Neural progenitor cell (in vitro differentiated cells): ENCODE results near the gene ITGA5.

Experiments used
- EZH2 ChIP-seq: fragments of 200-600 bp; sonication (generic); IDR thresholded peaks from 2 replicates; pipeline ENCODE4 v1.6.1; 2017; ENCODE audit warnings: antibody characterized with exemption, mild to moderate bottlenecking, moderate library complexity
- EZH2phosphoT487 ChIP-seq: fragments of 200-600 bp; sonication (generic); IDR thresholded peaks from 2 replicates; pipeline ENCODE4 v1.6.1; 2017; ENCODE audit warnings: antibody characterized with exemption
- TF ChIP-seq, protein P1 (sequence below): fragments of 200-600 bp; sonication (generic); IDR thresholded peaks from 2 replicates; pipeline ENCODE4 v1.5.1; 2017; ENCODE audit warnings: antibody characterized with exemption, mild to moderate bottlenecking

DNA sequence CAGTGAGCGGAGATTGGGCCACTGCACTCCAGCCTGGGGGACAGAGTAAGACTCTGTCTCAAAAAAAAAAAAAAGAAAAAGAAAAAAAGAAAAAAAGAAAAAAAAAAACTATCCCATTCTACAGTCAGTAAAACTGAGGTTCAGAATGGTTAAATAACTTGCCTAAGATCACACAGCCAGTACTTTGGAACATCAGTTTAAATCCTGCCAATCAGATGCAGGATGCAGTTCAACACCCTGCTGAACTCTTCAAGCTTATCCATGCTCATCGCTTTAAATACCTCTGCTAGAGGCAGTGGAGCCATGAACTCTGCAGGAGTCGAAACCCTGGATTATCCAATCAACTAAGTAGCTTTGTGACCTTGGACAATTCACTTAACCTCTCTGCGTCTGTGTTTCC, 37.9 kb downstream of the ITGA5 start:
- TF ChIP-seq, protein P1, sequence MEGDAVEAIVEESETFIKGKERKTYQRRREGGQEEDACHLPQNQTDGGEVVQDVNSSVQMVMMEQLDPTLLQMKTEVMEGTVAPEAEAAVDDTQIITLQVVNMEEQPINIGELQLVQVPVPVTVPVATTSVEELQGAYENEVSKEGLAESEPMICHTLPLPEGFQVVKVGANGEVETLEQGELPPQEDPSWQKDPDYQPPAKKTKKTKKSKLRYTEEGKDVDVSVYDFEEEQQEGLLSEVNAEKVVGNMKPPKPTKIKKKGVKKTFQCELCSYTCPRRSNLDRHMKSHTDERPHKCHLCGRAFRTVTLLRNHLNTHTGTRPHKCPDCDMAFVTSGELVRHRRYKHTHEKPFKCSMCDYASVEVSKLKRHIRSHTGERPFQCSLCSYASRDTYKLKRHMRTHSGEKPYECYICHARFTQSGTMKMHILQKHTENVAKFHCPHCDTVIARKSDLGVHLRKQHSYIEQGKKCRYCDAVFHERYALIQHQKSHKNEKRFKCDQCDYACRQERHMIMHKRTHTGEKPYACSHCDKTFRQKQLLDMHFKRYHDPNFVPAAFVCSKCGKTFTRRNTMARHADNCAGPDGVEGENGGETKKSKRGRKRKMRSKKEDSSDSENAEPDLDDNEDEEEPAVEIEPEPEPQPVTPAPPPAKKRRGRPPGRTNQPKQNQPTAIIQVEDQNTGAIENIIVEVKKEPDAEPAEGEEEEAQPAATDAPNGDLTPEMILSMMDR: no peak
- no peak for TF ChIP-seq EZH2phosphoT487
- no peak for TF ChIP-seq EZH2
